Right lobe of liver (tissue), 6 donors: Measurements from ENCODE around the gene PRDM12. TPM values are rescaled to one million over a fixed set of nuclear protein-coding genes. Genes with fewer than 3 reads are reported as not detected.
A peak's percentile ranks its signal among the peaks of the same experiment; 100 is the strongest.

Experiments used
- ATAC-seq, 4 donors: fragments of 200-7000 bp; cut with Tn5 transposase; one replicate each; pipeline ENCODE4 v1.9.1; 2020; ENCODE audit warnings: mild to moderate bottlenecking in 4 of 4, moderate library complexity in 4 of 4
- DNase-seq, 3 donors: peaks; one replicate each; pipeline ENCODE4 v3.0.0-alpha.2; 2020
- H3K27ac ChIP-seq, 3 donors: fragments of 200-600 bp; one replicate each; pipeline ENCODE4 v1.8.0; 2022
- H3K27me3 ChIP-seq, 2 donors: fragments of 200-600 bp; one replicate each; pipeline ENCODE4 v1.8.0; 2022
- H3K36me3 ChIP-seq, 4 donors: fragments of 200-600 bp; sonication (generic) in 1 of 4; one replicate each; pipeline versions ENCODE4 v1.5.1 to v1.8.0; 2017 to 2022; ENCODE audit warnings: control low read depth in 1 of 4
- H3K4me1 ChIP-seq, 4 donors: fragments of 200-600 bp; sonication (generic) in 1 of 4; one replicate each; pipeline versions ENCODE4 v1.5.1 to v1.8.0; 2017 to 2022; ENCODE audit warnings: control low read depth in 1 of 4
- H3K4me3 ChIP-seq, 3 donors: fragments of 200-600 bp; one replicate each; pipeline ENCODE4 v1.8.0; 2022
- H3K9me3 ChIP-seq, 4 donors: fragments of 200-600 bp; sonication (generic) in 1 of 4; one replicate each; pipeline versions ENCODE4 v1.5.1 to v1.8.0; 2017 to 2022; ENCODE audit warnings: control low read depth in 1 of 4
- POLR2A ChIP-seq: fragments of 450-650 bp; IDR thresholded peaks from one replicate; pipeline ENCODE4 v1.6.1; 2017; ENCODE audit warnings: antibody characterized with exemption, mild to moderate bottlenecking
- WGBS: methylation state at CpG from one replicate; pipeline ENCODE4 v1.1.6; 2018; ENCODE audit warnings: low coverage, low lambda C conversion rate; ENCODE audit not compliant: insufficient coverage; ENCODE audit errors: missing lambda C conversion rate; 5-methylcytosine and 5-hydroxymethylcytosine counted together
- intact Hi-C, 2 donors: fragments of 100-400 bp; cut with DNase I; formaldehyde crosslinking; loops; one replicate each; pipeline versions ENCODE4 v1.11.2 to v1.14.1; 2022
- total RNA-seq, 6 experiments: library from RNA; depleted of rRNA in 2 of 6; stranded (reverse); fragments of >200 nt in 2 of 6; fragmentation: NEBNext Ultra II Directional in 3 of 6; extraction: Animal tissue kit (Norgen Biotek cat#: 25700) in 3 of 6; gene quantifications; one replicate each; pipeline versions ENCODE4 v1.1.0 to v1.2.4, GENCODE V29; 2016 to 2023
- TF ChIP-seq, protein P1 (sequence below), 4 donors: fragments of 200-600 bp in 3 of 4; fragments of 450-650 bp in 1 of 4; IDR thresholded peaks; one replicate each; pipeline versions ENCODE4 v1.5.1 to v1.8.0; 2016 to 2022; ENCODE audit warnings: antibody characterized with exemption in 4 of 4, mild to moderate bottlenecking in 2 of 4
- donor health status: DM: no; HTN: yes; CAD: no.
- donor health status: DM: no; HTN: no; CAD: no.
- donor health status: DM: no; HTN: no; CAD: no.
- donor health status: DM: no; HTN: yes; CAD: no.
- donor health status: DM: no; HTN: yes; CAD: no.

Gene PRDM12
- total RNA-seq, 6 experiments from 2014 or later: 0.15 TPM; not detected in 5

DNA sequence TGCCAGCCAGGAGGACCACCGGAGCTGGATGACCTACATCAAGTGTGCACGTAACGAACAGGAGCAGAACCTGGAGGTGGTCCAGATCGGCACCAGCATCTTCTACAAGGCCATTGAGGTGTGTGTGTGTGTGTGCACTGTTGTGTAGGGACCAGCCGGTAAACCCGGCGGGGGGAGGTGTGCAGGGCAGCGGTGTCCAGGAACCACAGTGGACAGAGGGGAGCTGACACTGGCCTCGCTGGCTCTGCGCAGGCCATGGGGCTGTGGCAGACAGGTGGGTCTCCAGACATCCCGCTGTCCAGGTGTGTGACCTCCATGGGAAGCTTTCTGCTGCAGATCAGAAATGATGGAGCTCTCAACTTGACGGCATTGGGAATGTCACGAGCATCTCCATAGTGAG is 3.8 kb downstream of the PRDM12 start:
- no peak for ATAC-seq
- Histone ChIP-seq H3K27ac (no peak overlapping the region), H3K4me1 (peaks cover 0 to 8% (median 0%) of the 10 kb centered on the region in 4 donors), H3K9me3 (no peaks in the 10 kb centered on the region), H3K36me3 (no peaks in the 10 kb centered on the region), H3K4me3 (no peak overlapping the region), H3K27me3 (peaks cover 17 to 25% of the 10 kb centered on the region in 2 donors)
- 76% methylated on average over 4 of the region's 13 CpGs for WGBS
- TF ChIP-seq, protein P1, sequence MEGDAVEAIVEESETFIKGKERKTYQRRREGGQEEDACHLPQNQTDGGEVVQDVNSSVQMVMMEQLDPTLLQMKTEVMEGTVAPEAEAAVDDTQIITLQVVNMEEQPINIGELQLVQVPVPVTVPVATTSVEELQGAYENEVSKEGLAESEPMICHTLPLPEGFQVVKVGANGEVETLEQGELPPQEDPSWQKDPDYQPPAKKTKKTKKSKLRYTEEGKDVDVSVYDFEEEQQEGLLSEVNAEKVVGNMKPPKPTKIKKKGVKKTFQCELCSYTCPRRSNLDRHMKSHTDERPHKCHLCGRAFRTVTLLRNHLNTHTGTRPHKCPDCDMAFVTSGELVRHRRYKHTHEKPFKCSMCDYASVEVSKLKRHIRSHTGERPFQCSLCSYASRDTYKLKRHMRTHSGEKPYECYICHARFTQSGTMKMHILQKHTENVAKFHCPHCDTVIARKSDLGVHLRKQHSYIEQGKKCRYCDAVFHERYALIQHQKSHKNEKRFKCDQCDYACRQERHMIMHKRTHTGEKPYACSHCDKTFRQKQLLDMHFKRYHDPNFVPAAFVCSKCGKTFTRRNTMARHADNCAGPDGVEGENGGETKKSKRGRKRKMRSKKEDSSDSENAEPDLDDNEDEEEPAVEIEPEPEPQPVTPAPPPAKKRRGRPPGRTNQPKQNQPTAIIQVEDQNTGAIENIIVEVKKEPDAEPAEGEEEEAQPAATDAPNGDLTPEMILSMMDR (IDR thresholded peaks at IDR 0.05): no peak
- no peak for TF ChIP-seq POLR2A
- no peak for DNase-seq
- intact Hi-C loops: loop anchor here in 1 of 2 donors (5.0 kb wide), 1 partner anchor 196 kb away; no protein-coding TSS in a partner anchor

DNA sequence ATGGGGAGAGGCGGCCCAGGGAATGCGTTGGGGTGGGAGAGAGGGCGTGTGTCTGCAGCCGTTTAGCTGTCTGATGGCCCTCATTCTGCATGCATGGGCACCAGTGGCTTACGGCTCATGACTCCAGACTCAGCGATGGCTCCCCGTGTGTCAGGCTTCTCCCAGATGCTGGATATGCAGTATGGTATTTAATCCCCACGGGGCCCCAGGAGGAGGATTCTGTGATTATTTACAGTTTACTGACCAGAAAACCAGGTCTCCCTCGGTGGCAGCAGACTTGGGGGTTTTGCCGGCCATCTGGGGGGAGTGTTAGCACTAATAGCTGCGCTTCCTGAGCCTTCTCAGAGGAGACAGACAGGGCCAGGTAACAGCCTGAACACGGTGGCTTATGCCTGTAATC is 4.3 kb downstream of the PRDM12 start:
- no peak for DNase-seq
- Histone ChIP-seq H3K4me1 (peaks cover 0 to 3% (median 0%) of the 10 kb centered on the region in 4 donors), H3K36me3 (no peaks in the 10 kb centered on the region), H3K4me3 (no peak overlapping the region), H3K27ac (no peak overlapping the region), H3K27me3 (peaks cover 17 to 20% of the 10 kb centered on the region in 2 donors), H3K9me3 (no peaks in the 10 kb centered on the region)
- no peak for ATAC-seq
- TF ChIP-seq POLR2A: no peak
- TF ChIP-seq, protein P1 (IDR thresholded peaks at IDR 0.05): no peak
- intact Hi-C loops: loop anchor here in 1 of 2 donors (5.0 kb wide), 1 partner anchor 196 kb away; no protein-coding TSS in a partner anchor
- WGBS: 39% methylated on average over 3 of the region's 12 CpGs

DNA sequence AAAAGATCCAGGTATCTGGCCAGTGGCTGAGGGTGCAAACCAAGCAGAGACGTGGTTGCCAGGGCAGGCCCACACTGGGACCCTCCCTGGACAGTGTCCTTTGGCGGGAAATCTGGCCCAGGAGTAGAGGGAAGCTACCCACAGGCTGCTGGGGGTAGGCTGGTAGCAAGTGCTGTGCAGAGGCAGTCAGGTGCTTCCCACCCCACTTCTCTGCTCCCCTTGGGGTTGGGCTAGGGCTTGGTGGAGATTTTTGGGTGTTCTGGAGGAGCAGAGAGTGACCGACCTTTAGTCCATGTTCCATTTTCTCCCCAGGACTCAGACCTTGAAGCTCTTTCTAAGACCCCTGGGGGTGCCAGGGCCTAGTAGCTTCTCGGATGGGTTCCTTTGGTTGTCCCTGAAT is 5.6 kb downstream of the PRDM12 start:
- no peak for TF ChIP-seq POLR2A
- TF ChIP-seq, protein P1 (IDR thresholded peaks at IDR 0.05): no peak
- no peak overlapping the region for H3K4me3 ChIP-seq
- H3K4me1 ChIP-seq: no peaks in the 10 kb centered on the region
- DNase-seq (no peak), ATAC-seq (peak in 2 of 4 donors; percentile 8 to 11)
- intact Hi-C loops: loop anchor here in 1 of 2 donors (5.0 kb wide), 1 partner anchor 198 kb away; no protein-coding TSS in a partner anchor
- 93% methylated on average over 2 of the region's 4 CpGs for WGBS
- no peaks in the 10 kb centered on the region for H3K36me3 ChIP-seq
- peaks cover 12 to 16% of the 10 kb centered on the region in 2 donors for H3K27me3 ChIP-seq
- no peaks in the 10 kb centered on the region for H3K9me3 ChIP-seq
- H3K27ac ChIP-seq: no peak overlapping the region

DNA sequence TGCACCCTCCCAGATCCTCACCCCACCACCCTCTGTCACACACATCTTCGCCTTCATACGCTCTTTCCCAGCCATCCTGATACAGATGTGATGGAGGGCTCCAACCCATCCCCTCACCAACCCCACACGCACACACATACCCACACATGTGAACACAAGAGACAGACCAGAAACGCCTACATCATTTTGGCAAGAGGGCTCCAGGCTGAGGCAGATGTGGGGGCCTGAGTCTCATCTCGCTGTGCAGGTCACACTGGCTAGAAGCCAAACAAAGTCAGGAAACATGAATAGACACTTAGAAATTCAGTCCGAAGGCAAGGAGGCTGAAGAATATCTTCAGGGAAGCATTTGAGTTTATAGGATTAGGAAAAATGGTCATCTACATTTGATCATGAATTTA is 6.2 kb downstream of the PRDM12 start:
- Histone ChIP-seq H3K4me1 (no peaks in the 10 kb centered on the region), H3K27ac (no peak overlapping the region), H3K9me3 (no peaks in the 10 kb centered on the region), H3K36me3 (no peaks in the 10 kb centered on the region), H3K4me3 (no peak overlapping the region), H3K27me3 (peaks cover 10 to 12% of the 10 kb centered on the region in 2 donors)
- TF ChIP-seq, protein P1 (IDR thresholded peaks at IDR 0.05): no peak
- TF ChIP-seq POLR2A: no peak
- 79% methylated on average over 2 of the region's 6 CpGs for WGBS
- intact Hi-C loops: no loop called here
- ATAC-seq: no peak
- no peak for DNase-seq
